CD4-positive, alpha-beta T cell (primary cell): ENCODE measurements around the gene ZIC5. TPM values are rescaled to one million over a fixed set of nuclear protein-coding genes. Genes with fewer than 3 reads are reported as not detected.

Source experiments
- ATAC-seq: fragments of 200-7000 bp; cut with Tn5 transposase; one replicate; pipeline ENCODE4 v1.10.0; 2022; ENCODE audit warnings: mild to moderate bottlenecking; ENCODE audit not compliant: poor library complexity
- CTCF ChIA-PET: fragments of 350-600 bp; sonication (Branson Sonifier 250); formaldehyde crosslinking; loops from one replicate; lab custom pipeline; 2021; ENCODE audit warnings: antibody characterized with exemption, inconsistent platforms; lab: Charles Lee
- POLR2A ChIA-PET: fragments of 350-600 bp; sonication (Branson Sonifier 250); formaldehyde crosslinking; loops from one replicate; lab custom pipeline; 2021; ENCODE audit warnings: antibody characterized with exemption, inconsistent platforms; lab: Charles Lee
- DNase-seq, 14 experiments: peaks; one replicate each; pipeline ENCODE4 v3.0.0-alpha.2; 2013 to 2020; ENCODE audit warnings: mixed read lengths in 2 of 14
- H3K27ac ChIP-seq, 2 donors: one replicate each; pipeline versions ENCODE4 v1.5.1 to v1.7.0; 2013; ENCODE audit warnings: low read length in 2 of 2, low read depth in 1 of 2, mild to moderate bottlenecking in 1 of 2
- H3K27me3 ChIP-seq, 2 experiments: 1 replicate in 1 of 2; 2 replicates in 1 of 2; pipeline versions ENCODE4 v1.6.1 to v1.7.0; 2013; ENCODE audit warnings: low read length in 2 of 2, control low read depth in 1 of 2, mild to moderate bottlenecking in 1 of 2, moderate library complexity in 1 of 2; ENCODE audit not compliant: insufficient read depth in 2 of 2, control insufficient read depth in 1 of 2
- H3K36me3 ChIP-seq: one replicate; pipeline ENCODE4 v1.6.1; 2013; ENCODE audit warnings: low read length, control low read depth; ENCODE audit not compliant: insufficient read depth
- H3K4me1 ChIP-seq: one replicate; pipeline ENCODE4 v1.6.1; 2013; ENCODE audit warnings: low read length, control low read depth; ENCODE audit not compliant: insufficient read depth
- H3K4me3 ChIP-seq: one replicate; pipeline ENCODE4 v1.5.1; 2013; ENCODE audit warnings: mild to moderate bottlenecking, low read length, moderate library complexity
- H3K9me3 ChIP-seq, 2 experiments: 1 replicate in 1 of 2; 2 replicates in 1 of 2; pipeline versions ENCODE4 v1.6.1 to v1.7.0; 2013; ENCODE audit warnings: low read length in 2 of 2, mild to moderate bottlenecking in 2 of 2, control low read depth in 1 of 2, moderate library complexity in 1 of 2; ENCODE audit not compliant: control insufficient read depth in 1 of 2, insufficient read depth in 1 of 2
- H3K27ac Mint-ChIP-seq: one replicate; pipeline ENCODE4 v1.8.0; 2020; ENCODE audit warnings: mixed read lengths
- H3K27me3 Mint-ChIP-seq: one replicate; pipeline ENCODE4 v1.8.0; 2021; ENCODE audit warnings: mixed read lengths
- H3K36me3 Mint-ChIP-seq: one replicate; pipeline ENCODE4 v1.8.0; 2021; ENCODE audit warnings: low read depth, mixed read lengths
- H3K4me1 Mint-ChIP-seq: one replicate; pipeline ENCODE4 v1.8.0; 2021; ENCODE audit warnings: low read depth, mixed read lengths
- H3K4me3 Mint-ChIP-seq: one replicate; pipeline ENCODE4 v1.8.0; 2020; ENCODE audit warnings: mild to moderate bottlenecking, mixed read lengths
- H3K9me3 Mint-ChIP-seq: one replicate; pipeline ENCODE4 v1.8.0; 2020; ENCODE audit warnings: mixed read lengths
- intact Hi-C, 2 experiments: fragments of 100-400 bp; cut with DNase I in 1 of 2; cut with micrococcal nuclease in 1 of 2; formaldehyde crosslinking; loops; one replicate each; pipeline versions ENCODE4 v1.15.1 to v1.9.0; 2023 to 2025; cut with DNase I, micrococcal nuclease
- total RNA-seq, 174 experiments: library from RNA in 2 of 174; stranded (reverse) in 2 of 174; gene quantifications; one replicate each; pipeline ENCODE4 v1.2.3 and lab custom pipeline; 2021 to 2026
- TF ChIP-seq, protein P1 (sequence below): fragments of 200-600 bp; IDR thresholded peaks from one replicate; pipeline ENCODE4 v1.8.0; 2022; ENCODE audit warnings: antibody characterized with exemption, mild to moderate bottlenecking

Gene ZIC5
- total RNA-seq, 2 experiments from 2014 or later = not detected

DNA sequence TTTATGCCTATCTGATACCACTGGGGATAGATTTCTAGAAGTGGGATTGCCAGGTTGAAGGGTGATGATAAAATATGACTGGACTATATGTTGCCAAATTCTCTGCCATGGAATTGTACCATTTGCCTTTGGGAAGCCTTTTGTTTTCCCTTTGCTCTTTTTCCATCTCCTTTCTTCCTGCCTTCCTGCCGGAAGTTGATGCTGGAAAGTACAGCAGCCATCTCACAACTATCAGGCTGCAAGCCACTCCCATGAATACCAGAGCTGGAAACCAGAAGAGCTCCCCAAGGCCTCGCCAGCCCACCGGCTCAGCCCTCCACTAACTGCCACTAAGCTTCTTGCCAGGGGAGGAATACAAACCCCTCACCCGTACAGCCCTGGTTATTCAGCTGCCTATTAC, 29.7 kb downstream of the ZIC5 start:
- no peak for ATAC-seq
- POLR2A ChIA-PET = no interaction called here
- CTCF ChIA-PET = no interaction called here
- Histone ChIP-seq H3K9me3 (no peaks in the 10 kb centered on the region), H3K4me1 (no peaks in the 10 kb centered on the region), H3K36me3 (no peaks in the 10 kb centered on the region), H3K4me3 (no peak overlapping the region), H3K27me3 (peaks cover 10 to 15% of the 10 kb centered on the region in 2 experiments), H3K27ac (no peak overlapping the region)
- H3K9me3 Mint-ChIP-seq = no peaks in the 10 kb centered on the region
- H3K27ac Mint-ChIP-seq = no peak overlapping the region
- TF ChIP-seq, protein P1, sequence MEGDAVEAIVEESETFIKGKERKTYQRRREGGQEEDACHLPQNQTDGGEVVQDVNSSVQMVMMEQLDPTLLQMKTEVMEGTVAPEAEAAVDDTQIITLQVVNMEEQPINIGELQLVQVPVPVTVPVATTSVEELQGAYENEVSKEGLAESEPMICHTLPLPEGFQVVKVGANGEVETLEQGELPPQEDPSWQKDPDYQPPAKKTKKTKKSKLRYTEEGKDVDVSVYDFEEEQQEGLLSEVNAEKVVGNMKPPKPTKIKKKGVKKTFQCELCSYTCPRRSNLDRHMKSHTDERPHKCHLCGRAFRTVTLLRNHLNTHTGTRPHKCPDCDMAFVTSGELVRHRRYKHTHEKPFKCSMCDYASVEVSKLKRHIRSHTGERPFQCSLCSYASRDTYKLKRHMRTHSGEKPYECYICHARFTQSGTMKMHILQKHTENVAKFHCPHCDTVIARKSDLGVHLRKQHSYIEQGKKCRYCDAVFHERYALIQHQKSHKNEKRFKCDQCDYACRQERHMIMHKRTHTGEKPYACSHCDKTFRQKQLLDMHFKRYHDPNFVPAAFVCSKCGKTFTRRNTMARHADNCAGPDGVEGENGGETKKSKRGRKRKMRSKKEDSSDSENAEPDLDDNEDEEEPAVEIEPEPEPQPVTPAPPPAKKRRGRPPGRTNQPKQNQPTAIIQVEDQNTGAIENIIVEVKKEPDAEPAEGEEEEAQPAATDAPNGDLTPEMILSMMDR = no peak
- no peak for DNase-seq
- H3K4me1 Mint-ChIP-seq = no peaks in the 10 kb centered on the region
- H3K36me3 Mint-ChIP-seq = no peaks in the 10 kb centered on the region
- no peak overlapping the region for H3K4me3 Mint-ChIP-seq
- intact Hi-C loops = no loop called here
- H3K27me3 Mint-ChIP-seq = peaks cover 67% of the 10 kb centered on the region

GRCh38 chr13:99941086-99941485, 30.5 kb downstream of the ZIC5 start:
- POLR2A ChIA-PET = no interaction called here
- H3K27me3 Mint-ChIP-seq = peaks cover 66% of the 10 kb centered on the region
- no peak for ATAC-seq
- no peaks in the 10 kb centered on the region for H3K4me1 Mint-ChIP-seq
- Histone ChIP-seq H3K4me1 (no peaks in the 10 kb centered on the region), H3K27ac (no peak overlapping the region), H3K4me3 (no peak overlapping the region), H3K9me3 (no peaks in the 10 kb centered on the region), H3K27me3 (peaks cover 10% of the 10 kb centered on the region in 2 experiments), H3K36me3 (no peaks in the 10 kb centered on the region)
- intact Hi-C loops = no loop called here
- H3K4me3 Mint-ChIP-seq = no peak overlapping the region
- H3K9me3 Mint-ChIP-seq = no peaks in the 10 kb centered on the region
- H3K36me3 Mint-ChIP-seq = no peaks in the 10 kb centered on the region
- TF ChIP-seq, protein P1 = no peak
- CTCF ChIA-PET = no interaction called here
- DNase-seq = no peak
- H3K27ac Mint-ChIP-seq = no peak overlapping the region

- TF ChIP-seq, protein P1 = no peak
- Histone ChIP-seq H3K36me3 (no peaks in the 10 kb centered on the region), H3K27ac (no peak overlapping the region), H3K9me3 (no peaks in the 10 kb centered on the region), H3K4me1 (no peaks in the 10 kb centered on the region), H3K4me3 (no peak overlapping the region), H3K27me3 (peaks cover 10 to 11% of the 10 kb centered on the region in 2 experiments)
- peaks cover 57% of the 10 kb centered on the region for H3K27me3 Mint-ChIP-seq
- no peak overlapping the region for H3K4me3 Mint-ChIP-seq
- intact Hi-C loops = no loop called here
- H3K36me3 Mint-ChIP-seq = no peaks in the 10 kb centered on the region
- ChIA-PET CTCF (no interaction called here), POLR2A (no interaction called here)
- DNase-seq = no peak
- H3K4me1 Mint-ChIP-seq = no peaks in the 10 kb centered on the region
- ATAC-seq = no peak
- no peak overlapping the region for H3K27ac Mint-ChIP-seq
- H3K9me3 Mint-ChIP-seq = no peaks in the 10 kb centered on the region
Observed at GRCh38 chr13:99938635-99939034, 32.9 kb downstream of the ZIC5 start.
